Muscle of leg (tissue), 11 donors: ENCODE data around the gene GPATCH3. TPM values are rescaled to one million over a fixed set of nuclear protein-coding genes. Genes with fewer than 3 reads are reported as not detected.
"Not testable (repeated sequence)": the region's sequence is repeated elsewhere in the genome, so short reads cannot be mapped to it uniquely, and the experiment has no call there.

Experiments used
- DNase-seq: peaks from one replicate; pipeline ENCODE4 v3.0.0; 2013
- H3K27ac ChIP-seq: one replicate; pipeline ENCODE4 v1.5.1; 2013; ENCODE audit warnings: mild to moderate bottlenecking, low read length, control low read depth
- H3K27me3 ChIP-seq: one replicate; pipeline ENCODE4 v1.6.1; 2013; ENCODE audit warnings: low read length; ENCODE audit not compliant: control insufficient read depth, insufficient read depth
- H3K36me3 ChIP-seq: one replicate; pipeline ENCODE4 v1.6.1; 2013; ENCODE audit warnings: low read length; ENCODE audit not compliant: control insufficient read depth, insufficient read depth
- H3K4me1 ChIP-seq: one replicate; pipeline ENCODE4 v1.6.1; 2013; ENCODE audit warnings: low read length; ENCODE audit not compliant: control insufficient read depth, insufficient read depth
- H3K4me3 ChIP-seq: one replicate; pipeline ENCODE4 v1.5.1; 2013; ENCODE audit warnings: low read length, control low read depth
- H3K9me3 ChIP-seq: replicated peaks from 2 replicates; pipeline ENCODE4 v1.6.1; 2013; ENCODE audit warnings: low read depth, low read length; ENCODE audit not compliant: control insufficient read depth
- WGBS: methylation state at CpG from one replicate; pipeline ENCODE4 v1.1.5; 2013; ENCODE audit warnings: missing lambda C conversion rate; ENCODE audit not compliant: insufficient coverage; 5-methylcytosine and 5-hydroxymethylcytosine counted together
- polyA plus RNA-seq, 8 donors: library from polyadenylated mRNA; unstranded; fragments of 120-200 nt; gene quantifications; one replicate each; pipeline versions ENCODE4 v1.2.1 to v1.2.3, GENCODE V29; 2013; ENCODE audit warnings: inconsistent platforms in 1 of 8, low replicate concordance in 1 of 8; ENCODE audit not compliant: insufficient read length in 8 of 8, insufficient read depth in 1 of 8
- total RNA-seq: library from RNA; stranded (reverse); fragments of 120-200 nt; gene quantifications from one replicate; pipeline ENCODE4 v1.2.4, GENCODE V29; 2013

The GPATCH3 gene
- total and polyA plus RNA-seq, 9 donors: 7.9 to 12.7 (median 11.8) TPM

DNA sequence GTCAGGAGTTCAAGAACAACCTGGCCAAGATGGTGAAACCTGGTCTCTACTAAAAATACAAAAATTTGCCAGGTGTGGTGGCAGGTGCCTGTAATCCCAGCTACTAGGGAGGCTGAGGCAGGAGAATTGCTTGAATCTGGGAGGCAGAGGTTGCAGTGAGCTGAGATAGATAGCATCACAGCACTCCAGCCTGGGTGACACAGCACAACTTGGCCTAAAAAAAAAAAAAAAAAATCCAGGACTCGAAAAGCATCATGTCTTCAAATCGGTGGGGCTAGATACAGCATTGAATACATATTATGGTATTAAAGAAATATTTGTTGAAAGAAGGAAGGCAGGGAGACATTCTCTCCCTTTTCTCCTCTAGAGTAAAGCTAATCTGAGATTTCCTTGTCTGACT lies 27.2 kb downstream of the GPATCH3 start:
- H3K4me1 ChIP-seq, H3K4me3 ChIP-seq, H3K9me3 ChIP-seq, H3K27ac ChIP-seq, DNase-seq, H3K27me3 ChIP-seq: not testable (repeated sequence)
- peaks cover 16% of the 10 kb centered on the region for H3K36me3 ChIP-seq
- WGBS: no CpG with 5 or more reads among the region's 2 CpGs

DNA sequence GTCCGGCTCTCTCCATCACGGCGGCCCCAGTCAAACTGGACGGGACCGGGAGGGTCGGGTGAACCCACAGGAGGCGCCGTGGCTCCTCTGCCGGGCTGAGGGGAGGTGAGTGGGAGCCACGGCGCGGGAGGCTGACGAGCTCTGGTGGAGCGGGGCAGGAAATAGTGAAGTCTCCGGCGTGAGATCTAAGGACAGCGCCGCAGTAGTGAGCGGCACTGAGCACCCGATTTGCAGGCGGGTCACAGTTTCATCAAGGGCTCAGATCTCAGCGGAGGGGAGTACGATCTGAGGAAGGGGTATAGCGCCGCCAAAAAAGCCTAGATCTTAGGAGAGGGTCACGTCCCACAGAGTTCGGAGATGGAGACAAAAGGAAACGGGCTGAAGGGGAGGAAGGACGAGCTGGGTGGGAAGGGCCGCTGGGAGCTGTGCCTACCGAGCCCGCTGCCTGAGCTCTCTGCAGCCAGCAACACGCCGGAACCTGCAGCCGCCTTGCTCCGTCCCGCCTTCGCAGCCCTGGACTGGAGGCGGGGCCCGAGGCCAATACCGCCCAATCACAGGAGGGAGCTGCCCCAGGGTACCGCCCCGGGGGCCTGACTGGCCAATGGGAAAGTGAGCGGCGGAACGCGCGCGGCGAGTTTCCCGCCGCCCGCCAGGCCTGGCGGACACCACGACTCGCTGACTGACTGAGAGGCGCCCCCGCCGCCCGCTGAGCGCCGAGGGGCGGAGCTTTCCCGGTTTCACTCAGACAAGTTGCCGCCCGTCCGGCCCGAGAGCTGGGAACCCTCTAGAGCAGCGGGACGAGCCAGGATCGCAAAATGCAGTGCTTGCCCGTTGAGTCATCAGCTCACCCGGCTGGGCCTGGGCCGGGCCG lies 35.4 kb downstream of the GPATCH3 start:
- H3K27me3 ChIP-seq: no peaks in the 10 kb centered on the region
- H3K27ac ChIP-seq: peak overlapping the region; percentile 98
- H3K4me3 ChIP-seq: peak overlapping the region; percentile 80
- no peaks in the 10 kb centered on the region for H3K36me3 ChIP-seq
- peaks cover 21% of the 10 kb centered on the region for H3K4me1 ChIP-seq
- under 1% methylated on average over 74 of the region's 75 CpGs for WGBS
- no peaks in the 10 kb centered on the region for H3K9me3 ChIP-seq
- peak; percentile 99 for DNase-seq

DNA sequence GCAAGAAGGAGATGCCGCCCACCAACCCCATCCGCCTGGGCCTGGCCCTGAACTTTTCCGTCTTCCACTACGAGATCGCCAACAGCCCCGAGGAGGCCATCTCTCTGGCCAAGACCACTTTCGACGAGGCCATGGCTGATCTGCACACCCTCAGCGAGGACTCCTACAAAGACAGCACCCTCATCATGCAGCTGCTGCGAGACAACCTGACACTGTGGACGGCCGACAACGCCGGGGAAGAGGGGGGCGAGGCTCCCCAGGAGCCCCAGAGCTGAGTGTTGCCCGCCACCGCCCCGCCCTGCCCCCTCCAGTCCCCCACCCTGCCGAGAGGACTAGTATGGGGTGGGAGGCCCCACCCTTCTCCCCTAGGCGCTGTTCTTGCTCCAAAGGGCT lies 36.6 kb downstream of the GPATCH3 start:
- Histone ChIP-seq H3K9me3 (no peaks in the 10 kb centered on the region), H3K4me3 (no peak overlapping the region), H3K36me3 (no peaks in the 10 kb centered on the region), H3K27ac (no peak overlapping the region), H3K4me1 (peaks cover 21% of the 10 kb centered on the region), H3K27me3 (no peaks in the 10 kb centered on the region)
- no peak for DNase-seq
- WGBS: 64% methylated on average over 9 of the region's 20 CpGs

DNA sequence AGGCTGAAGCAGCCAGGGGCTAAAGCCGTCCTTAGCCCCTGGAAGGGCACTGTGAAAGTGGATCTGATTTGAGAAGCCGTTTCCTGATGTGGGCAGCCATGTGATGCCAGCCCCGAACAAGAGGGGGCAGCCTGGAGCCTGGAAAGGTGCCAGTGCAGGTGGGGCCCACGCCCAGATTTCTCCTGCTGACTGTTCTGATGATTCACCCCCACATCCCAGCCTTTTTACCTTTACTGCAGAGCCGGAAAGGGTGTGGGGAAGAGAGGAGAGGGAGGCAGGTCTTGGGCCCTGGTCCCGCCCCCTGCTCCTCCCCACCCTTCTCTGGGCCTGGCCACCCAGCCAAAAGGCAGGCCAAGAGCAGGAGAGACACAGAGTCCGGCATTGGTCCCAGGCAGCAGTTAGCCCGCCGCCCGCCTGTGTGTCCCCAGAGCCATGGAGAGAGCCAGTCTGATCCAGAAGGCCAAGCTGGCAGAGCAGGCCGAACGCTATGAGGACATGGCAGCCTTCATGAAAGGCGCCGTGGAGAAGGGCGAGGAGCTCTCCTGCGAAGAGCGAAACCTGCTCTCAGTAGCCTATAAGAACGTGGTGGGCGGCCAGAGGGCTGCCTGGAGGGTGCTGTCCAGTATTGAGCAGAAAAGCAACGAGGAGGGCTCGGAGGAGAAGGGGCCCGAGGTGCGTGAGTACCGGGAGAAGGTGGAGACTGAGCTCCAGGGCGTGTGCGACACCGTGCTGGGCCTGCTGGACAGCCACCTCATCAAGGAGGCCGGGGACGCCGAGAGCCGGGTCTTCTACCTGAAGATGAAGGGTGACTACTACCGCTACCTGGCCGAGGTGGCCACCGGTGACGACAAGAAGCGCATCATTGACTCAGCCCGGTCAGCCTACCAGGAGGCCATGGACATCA lies 37.2 kb downstream of the GPATCH3 start, which contains the start of gene SFN:
TSS of gene SFN (plus strand) at position 369 of the 904 bp plus-strand sequence. CDS start at position 433, 64 bp downstream.
- Histone ChIP-seq H3K27ac (no peak within 1 kb of the TSS), H3K36me3 (no peaks in the 10 kb centered on the region), H3K27me3 (no peaks in the 10 kb centered on the region), H3K4me3 (peak within 1 kb of the TSS; percentile 80), H3K4me1 (peaks cover 23% of the 10 kb centered on the region), H3K9me3 (no peaks in the 10 kb centered on the region)
- WGBS: 83% methylated on average over 33 of the region's 37 CpGs
- DNase-seq: no peak

DNA sequence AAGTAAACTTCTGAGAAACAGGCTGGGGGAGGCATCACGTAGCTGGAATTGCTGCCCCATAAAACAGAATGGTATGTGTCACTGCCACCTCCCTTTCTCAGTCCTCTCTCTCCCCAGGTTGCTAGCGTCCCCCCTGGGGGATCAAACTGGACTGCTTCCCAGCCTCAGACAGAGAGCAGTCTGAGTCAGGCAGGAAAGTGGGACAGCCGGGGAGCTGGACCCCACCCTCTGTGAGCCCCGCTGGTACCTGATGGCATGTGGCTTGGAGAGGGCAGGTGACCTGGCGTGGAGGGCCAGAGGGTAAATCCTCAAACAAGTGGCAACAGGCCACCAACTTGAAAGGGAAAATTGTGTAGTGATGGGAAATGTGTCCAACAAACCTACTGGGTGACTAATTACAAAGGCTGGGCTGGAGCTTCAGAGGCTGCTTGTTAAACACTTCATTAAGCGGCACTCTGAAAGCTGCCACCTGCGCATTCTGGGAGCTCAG lies 38.3 kb downstream of the GPATCH3 start:
- Histone ChIP-seq H3K36me3 (no peaks in the 10 kb centered on the region), H3K4me1 (peaks cover 27% of the 10 kb centered on the region), H3K4me3 (no peak overlapping the region), H3K9me3 (no peaks in the 10 kb centered on the region), H3K27me3 (no peaks in the 10 kb centered on the region), H3K27ac (no peak overlapping the region)
- WGBS: 71% methylated on average over 4 of the region's 7 CpGs
- DNase-seq: no peak

DNA sequence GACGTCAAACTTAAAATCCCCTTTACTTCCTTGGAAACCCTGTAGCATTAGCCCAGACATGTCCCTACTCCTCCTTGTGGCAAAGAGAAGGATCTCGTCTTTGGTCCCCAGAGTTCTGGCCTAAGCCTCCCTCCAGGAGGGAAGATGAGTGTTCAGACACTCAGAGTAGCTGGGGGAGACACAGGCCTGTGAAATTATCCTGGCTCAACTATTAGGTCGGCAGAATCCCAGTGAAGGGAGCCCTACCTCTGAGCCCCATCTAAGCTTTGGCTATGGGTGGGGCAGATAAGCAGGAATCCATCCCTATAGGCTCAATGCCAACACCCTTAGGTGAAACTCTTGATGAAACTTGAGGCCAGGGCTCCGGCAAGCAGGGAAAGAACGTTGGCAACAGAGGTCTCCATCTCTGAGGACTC lies 39.0 kb downstream of the GPATCH3 start:
- peaks cover 1% of the 10 kb centered on the region for H3K36me3 ChIP-seq
- no peak overlapping the region for H3K27ac ChIP-seq
- no peaks in the 10 kb centered on the region for H3K9me3 ChIP-seq
- peaks cover 28% of the 10 kb centered on the region for H3K4me1 ChIP-seq
- WGBS: 71% methylated on average over 1 of the region's 5 CpGs
- H3K4me3 ChIP-seq: no peak overlapping the region
- DNase-seq: no peak
- H3K27me3 ChIP-seq: no peaks in the 10 kb centered on the region

DNA sequence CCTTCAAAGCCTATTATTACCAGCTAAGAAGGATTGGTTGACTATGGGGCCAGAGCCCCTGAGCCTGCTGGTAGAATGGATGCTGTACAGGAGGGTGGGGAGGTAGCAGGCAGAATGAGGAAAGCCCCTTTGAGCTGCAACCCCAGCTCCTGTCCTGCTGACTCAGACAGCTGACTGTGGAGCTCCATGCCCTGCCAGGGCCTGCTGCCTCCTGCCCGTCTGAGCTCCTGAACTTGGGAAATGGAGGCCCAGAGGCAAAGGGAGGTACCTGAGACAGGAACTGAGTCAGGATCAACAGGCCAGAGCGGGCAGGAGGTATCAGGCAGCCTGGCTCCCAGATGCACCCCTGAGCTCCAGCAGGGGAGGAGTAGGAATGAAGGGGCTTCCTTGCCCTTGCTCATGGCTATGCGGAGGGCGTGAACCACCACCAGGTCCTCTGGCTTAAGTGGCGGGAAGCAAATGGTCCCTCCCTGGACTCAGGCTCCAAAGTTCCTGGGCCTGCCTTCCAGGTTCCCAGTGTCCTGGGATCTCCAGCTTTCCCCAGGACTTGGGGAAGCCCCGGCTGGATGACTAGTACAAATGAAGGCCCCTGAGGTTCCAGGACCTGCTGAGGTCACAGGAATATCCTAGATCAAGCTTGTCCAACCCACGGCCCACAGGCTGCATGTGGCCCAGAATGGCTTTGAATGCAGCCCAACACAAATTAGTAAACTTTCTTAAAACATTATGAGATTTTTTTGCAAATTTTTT lies 41.2 kb downstream of the GPATCH3 start:
- Histone ChIP-seq H3K4me1 (peaks cover 14% of the 10 kb centered on the region), H3K36me3 (peaks cover 23% of the 10 kb centered on the region), H3K27ac (no peak overlapping the region), H3K9me3 (no peaks in the 10 kb centered on the region), H3K27me3 (no peaks in the 10 kb centered on the region), H3K4me3 (no peak overlapping the region)
- WGBS: 91% methylated on average over 6 of the region's 7 CpGs
- no peak for DNase-seq

DNA sequence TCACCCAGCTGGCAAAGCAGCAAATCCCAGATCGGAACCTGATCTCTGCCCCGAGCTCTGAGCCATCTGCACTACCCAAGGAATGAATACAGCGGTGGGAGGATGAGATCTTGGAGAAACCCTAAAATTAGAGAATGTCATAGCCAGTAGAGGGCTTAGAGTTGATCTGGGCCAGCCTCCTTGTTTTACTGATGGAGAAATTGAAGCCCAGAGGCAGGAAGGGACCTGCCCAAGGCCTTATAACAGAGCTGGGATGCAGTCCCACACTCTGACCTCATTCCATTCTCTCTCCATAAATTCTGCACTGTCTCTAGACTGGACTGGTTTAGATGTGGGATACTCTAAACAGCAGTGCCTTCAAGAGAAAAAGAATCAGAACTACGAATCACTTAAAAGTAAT lies 42.1 kb downstream of the GPATCH3 start:
- Histone ChIP-seq H3K4me1 (peaks cover 7% of the 10 kb centered on the region), H3K27ac (peak overlapping the region; percentile 44), H3K4me3 (no peak overlapping the region), H3K27me3 (no peaks in the 10 kb centered on the region), H3K36me3 (peaks cover 32% of the 10 kb centered on the region), H3K9me3 (no peaks in the 10 kb centered on the region)
- peak; percentile 51 for DNase-seq
- 66% methylated on average over 2 of the region's 4 CpGs for WGBS

DNA sequence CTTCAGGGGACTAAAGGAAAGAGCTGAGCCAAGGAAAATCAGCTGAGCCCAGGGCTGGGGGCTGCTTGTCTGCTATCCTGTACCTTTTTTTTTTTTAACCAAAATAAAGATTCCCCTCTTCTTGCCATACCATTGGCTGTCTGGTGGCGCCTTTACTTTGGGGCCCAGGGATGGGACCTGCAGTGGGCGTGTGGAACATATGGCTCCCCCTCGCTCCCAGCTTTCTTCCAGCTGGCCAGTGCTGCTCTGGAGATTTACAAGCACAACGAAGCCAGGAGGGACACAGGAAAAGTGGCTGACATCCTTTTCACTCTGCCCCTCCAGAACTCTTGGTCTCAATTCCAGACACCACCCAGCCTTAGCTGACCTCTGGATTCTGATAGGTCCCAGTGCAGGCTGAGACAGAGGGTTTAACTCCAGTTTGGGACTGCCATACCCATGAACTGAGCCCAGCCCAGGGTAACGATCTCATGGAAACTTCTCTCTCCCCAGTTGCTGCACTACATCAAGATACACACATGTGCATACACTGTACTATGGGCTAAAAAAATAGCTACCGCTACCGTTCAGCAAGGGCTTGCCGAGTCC lies 42.7 kb downstream of the GPATCH3 start:
- Histone ChIP-seq H3K4me1 (peaks cover 7% of the 10 kb centered on the region), H3K4me3 (no peak overlapping the region), H3K36me3 (peaks cover 38% of the 10 kb centered on the region), H3K27me3 (no peaks in the 10 kb centered on the region), H3K9me3 (no peaks in the 10 kb centered on the region), H3K27ac (peak overlapping the region; percentile 44)
- 39% methylated on average over 7 of the region's 8 CpGs for WGBS
- peak; percentile 56 for DNase-seq
